Colonic mucosa (tissue), 4 donors: Measurements from ENCODE around the gene TOE1. TPM values are rescaled to one million over a fixed set of nuclear protein-coding genes. Genes with fewer than 3 reads are reported as not detected.

Experiments
- DNase-seq: peaks from one replicate; pipeline ENCODE4 v3.0.0-alpha.2; 2020
- H3K27ac ChIP-seq: fragments of 200-600 bp; one replicate; pipeline ENCODE4 v1.8.0; 2021
- H3K27me3 ChIP-seq: fragments of 200-600 bp; one replicate; pipeline ENCODE4 v1.8.0; 2021
- H3K36me3 ChIP-seq: fragments of 200-600 bp; one replicate; pipeline ENCODE4 v1.8.0; 2021
- H3K4me1 ChIP-seq: fragments of 200-600 bp; one replicate; pipeline ENCODE4 v1.8.0; 2021; ENCODE audit warnings: mild to moderate bottlenecking
- H3K4me3 ChIP-seq: fragments of 200-600 bp; one replicate; pipeline ENCODE4 v1.8.0; 2021
- H3K9ac ChIP-seq, 2 donors: one replicate each; pipeline ENCODE4 v1.7.0; 2013; ENCODE audit warnings: control low read depth in 2 of 2, low read depth in 2 of 2, low read length in 2 of 2
- H3K9me3 ChIP-seq: fragments of 200-600 bp; one replicate; pipeline ENCODE4 v1.8.0; 2021
- intact Hi-C: fragments of 100-400 bp; cut with DNase I; formaldehyde crosslinking; loops from one replicate; pipeline ENCODE4 v1.14.1; 2022
- total RNA-seq, 2 donors: library from RNA; stranded (reverse); fragmentation: NEBNext Ultra II Directional in 1 of 2; extraction: Animal tissue kit (Norgen Biotek cat#: 25700) in 1 of 2; gene quantifications; one replicate each; pipeline ENCODE4 v1.2.1, GENCODE V29; 2021
- TF ChIP-seq, protein P1 (sequence below): fragments of 200-600 bp; IDR thresholded peaks from one replicate; pipeline ENCODE4 v1.8.0; 2022; ENCODE audit warnings: antibody characterized with exemption, mild to moderate bottlenecking
- donor health status: healthy.
- donor health status: DM: no; HTN: no; CAD: no.
- donor health status: DM: no; HTN: no; CAD: no.

Gene TOE1
- total RNA-seq, 2 donors from 2014 or later: 10.1 to 20.5 TPM

GRCh38 chr1:45340816-45341466 lies 971 bp downstream of the TOE1 start:
- intact Hi-C loops: loop anchor here (10.0 kb wide), 1 partner anchor 224 kb away; no protein-coding TSS in a partner anchor
- peak overlapping the region; percentile 91 to 93 for H3K9ac ChIP-seq
- peak overlapping the region; percentile 73 for H3K4me3 ChIP-seq
- TF ChIP-seq, protein P1, sequence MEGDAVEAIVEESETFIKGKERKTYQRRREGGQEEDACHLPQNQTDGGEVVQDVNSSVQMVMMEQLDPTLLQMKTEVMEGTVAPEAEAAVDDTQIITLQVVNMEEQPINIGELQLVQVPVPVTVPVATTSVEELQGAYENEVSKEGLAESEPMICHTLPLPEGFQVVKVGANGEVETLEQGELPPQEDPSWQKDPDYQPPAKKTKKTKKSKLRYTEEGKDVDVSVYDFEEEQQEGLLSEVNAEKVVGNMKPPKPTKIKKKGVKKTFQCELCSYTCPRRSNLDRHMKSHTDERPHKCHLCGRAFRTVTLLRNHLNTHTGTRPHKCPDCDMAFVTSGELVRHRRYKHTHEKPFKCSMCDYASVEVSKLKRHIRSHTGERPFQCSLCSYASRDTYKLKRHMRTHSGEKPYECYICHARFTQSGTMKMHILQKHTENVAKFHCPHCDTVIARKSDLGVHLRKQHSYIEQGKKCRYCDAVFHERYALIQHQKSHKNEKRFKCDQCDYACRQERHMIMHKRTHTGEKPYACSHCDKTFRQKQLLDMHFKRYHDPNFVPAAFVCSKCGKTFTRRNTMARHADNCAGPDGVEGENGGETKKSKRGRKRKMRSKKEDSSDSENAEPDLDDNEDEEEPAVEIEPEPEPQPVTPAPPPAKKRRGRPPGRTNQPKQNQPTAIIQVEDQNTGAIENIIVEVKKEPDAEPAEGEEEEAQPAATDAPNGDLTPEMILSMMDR: no peak
- H3K27ac ChIP-seq: peak overlapping the region; percentile 93
- peaks cover 9% of the 10 kb centered on the region for H3K4me1 ChIP-seq
- DNase-seq: no peak
- no peaks in the 10 kb centered on the region for H3K36me3 ChIP-seq
- H3K27me3 ChIP-seq: no peaks in the 10 kb centered on the region
- H3K9me3 ChIP-seq: no peaks in the 10 kb centered on the region

- intact Hi-C loops: loop anchor here (10.0 kb wide), 1 partner anchor 220 kb away; no protein-coding TSS in a partner anchor
- no peak for DNase-seq
- no peak overlapping the region for H3K4me3 ChIP-seq
- H3K27me3 ChIP-seq: no peaks in the 10 kb centered on the region
- no peak overlapping the region for H3K27ac ChIP-seq
- H3K36me3 ChIP-seq: no peaks in the 10 kb centered on the region
- TF ChIP-seq, protein P1: no peak
- H3K4me1 ChIP-seq: peaks cover 9% of the 10 kb centered on the region
- H3K9ac ChIP-seq: no peak overlapping the region
- no peaks in the 10 kb centered on the region for H3K9me3 ChIP-seq
Observed at GRCh38 chr1:45344499-45344898, 4.5 kb downstream of the TOE1 start.

- no peaks in the 10 kb centered on the region for H3K27me3 ChIP-seq
- TF ChIP-seq, protein P1: no peak
- no peak overlapping the region for H3K9ac ChIP-seq
- no peaks in the 10 kb centered on the region for H3K9me3 ChIP-seq
- H3K27ac ChIP-seq: no peak overlapping the region
- H3K36me3 ChIP-seq: no peaks in the 10 kb centered on the region
- DNase-seq: no peak
- H3K4me3 ChIP-seq: no peak overlapping the region
- H3K4me1 ChIP-seq: peaks cover 9% of the 10 kb centered on the region
- intact Hi-C loops: loop anchor here (10.0 kb wide), 1 partner anchor 220 kb away; no protein-coding TSS in a partner anchor
Observed at GRCh38 chr1:45345014-45345413, 5.0 kb downstream of the TOE1 start.

GRCh38 chr1:45346473-45346872 lies 6.5 kb downstream of the TOE1 start:
- DNase-seq: no peak
- no peak overlapping the region for H3K4me3 ChIP-seq
- H3K4me1 ChIP-seq: peaks cover under 1% of the 10 kb centered on the region
- intact Hi-C loops: loop anchor here (10.0 kb wide), 1 partner anchor 218 kb away; no protein-coding TSS in a partner anchor
- H3K9ac ChIP-seq: no peak overlapping the region
- H3K9me3 ChIP-seq: no peaks in the 10 kb centered on the region
- no peaks in the 10 kb centered on the region for H3K36me3 ChIP-seq
- TF ChIP-seq, protein P1: no peak
- H3K27me3 ChIP-seq: no peaks in the 10 kb centered on the region
- H3K27ac ChIP-seq: no peak overlapping the region

GRCh38 chr1:45348020-45348419 lies 8.1 kb downstream of the TOE1 start:
- TF ChIP-seq, protein P1: no peak
- Histone ChIP-seq H3K27ac (no peak overlapping the region), H3K36me3 (no peaks in the 10 kb centered on the region), H3K4me3 (no peak overlapping the region), H3K9me3 (no peaks in the 10 kb centered on the region), H3K27me3 (no peaks in the 10 kb centered on the region), H3K9ac (no peak overlapping the region), H3K4me1 (no peaks in the 10 kb centered on the region)
- no peak for DNase-seq
- intact Hi-C loops: loop anchor here (10.0 kb wide), 1 partner anchor 217 kb away; no protein-coding TSS in a partner anchor
